Esophagus muscularis mucosa (tissue), 4 donors: ENCODE data around the gene ITPKB. TPM values are rescaled to one million over a fixed set of nuclear protein-coding genes. Genes with fewer than 3 reads are reported as not detected.

Experiments used
- DNase-seq: peaks from one replicate; pipeline ENCODE4 v3.0.0-alpha.2; 2017; ENCODE audit errors: extremely low spot score
- H3K27ac ChIP-seq, 4 donors: fragments of 200-600 bp; sonication (generic); replicated peaks in 1 of 4; 1 replicate in 3 of 4; 2 replicates in 1 of 4; pipeline ENCODE4 v1.5.1; 2016 to 2019; ENCODE audit warnings: mild to moderate bottlenecking in 1 of 4
- H3K27me3 ChIP-seq, 4 donors: fragments of 200-600 bp; sonication (generic); one replicate each; pipeline versions ENCODE4 v1.5.1 to v1.6.0; 2016 to 2019
- H3K36me3 ChIP-seq, 4 donors: fragments of 200-600 bp; sonication (generic); one replicate each; pipeline ENCODE4 v1.5.1; 2016 to 2019
- H3K4me1 ChIP-seq, 4 donors: fragments of 200-600 bp; sonication (generic); one replicate each; pipeline ENCODE4 v1.5.1; 2016 to 2019
- H3K4me3 ChIP-seq, 4 donors: fragments of 200-600 bp; sonication (generic); 1 replicate in 2 of 4; 2 replicates in 2 of 4; pipeline ENCODE4 v1.5.1; 2016 to 2019; ENCODE audit warnings: mild to moderate bottlenecking in 4 of 4, moderate library complexity in 1 of 4
- H3K9me3 ChIP-seq, 4 donors: fragments of 200-600 bp; sonication (generic); 1 replicate in 3 of 4; 2 replicates in 1 of 4; pipeline ENCODE4 v1.5.1; 2016 to 2019
- EP300 ChIP-seq: sonication (generic); formaldehyde crosslinking; IDR thresholded peaks from one replicate; pipeline ENCODE4 v1.6.1; 2017; ENCODE audit warnings: antibody characterized with exemption
- POLR2A ChIP-seq: fragments of 450-650 bp; IDR thresholded peaks from one replicate; pipeline ENCODE4 v1.6.1; 2017; ENCODE audit warnings: antibody characterized with exemption, moderate library complexity, mild to moderate bottlenecking, low read depth
- POLR2AphosphoS5 ChIP-seq, 2 donors: sonication (generic); formaldehyde crosslinking; IDR thresholded peaks; one replicate each; pipeline ENCODE4 v1.6.1; 2017; ENCODE audit warnings: antibody characterized with exemption in 2 of 2
- WGBS: methylation state at CpG from one replicate; pipeline ENCODE4 v1.1.5; 2018; 5-methylcytosine and 5-hydroxymethylcytosine counted together
- intact Hi-C: fragments of 100-400 bp; cut with DNase I; formaldehyde crosslinking; loops from one replicate; pipeline ENCODE4 v1.15.1; 2023
- total RNA-seq, 4 donors: library from RNA; depleted of rRNA; stranded (reverse); fragments of >200 nt; gene quantifications; one replicate each; pipeline versions ENCODE4 v1.1.0 to v1.2.1, GENCODE V29; 2016
- TF ChIP-seq, protein P1 (sequence below), 3 experiments: fragments of 200-600 bp in 2 of 3; fragments of 450-650 bp in 1 of 3; sonication (generic) in 2 of 3; IDR thresholded peaks; one replicate each; pipeline ENCODE4 v1.5.1; 2017 to 2019; ENCODE audit warnings: antibody characterized with exemption in 3 of 3, mild to moderate bottlenecking in 2 of 3, moderate library complexity in 1 of 3

The ITPKB gene
- total RNA-seq, 4 donors from 2014 or later, result 71.1 to 156 (median 116) TPM

DNA sequence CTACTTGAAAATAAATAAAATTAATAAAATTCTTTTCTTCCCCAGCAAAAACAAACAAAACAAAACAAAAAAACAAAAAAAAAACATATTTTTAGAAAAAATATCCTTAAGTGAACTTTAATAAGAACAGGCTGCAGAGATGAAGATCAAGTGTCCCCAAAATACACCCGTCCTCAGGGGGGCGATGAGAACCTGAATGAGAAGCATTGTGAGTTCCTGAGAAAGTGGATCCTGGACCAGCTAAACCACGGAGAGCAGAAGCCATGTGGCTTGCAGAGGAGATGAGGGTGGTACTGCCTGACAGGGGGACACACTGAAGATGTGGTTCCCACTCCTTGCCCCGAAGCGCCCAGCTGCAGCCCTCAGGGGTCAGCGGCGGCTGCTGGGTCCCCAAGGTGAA, 89.3 kb downstream of the ITPKB start:
- Histone ChIP-seq H3K27ac (no peak overlapping the region), H3K4me3 (no peak overlapping the region), H3K27me3 (no peaks in the 10 kb centered on the region), H3K36me3 (peaks cover 20 to 44% (median 35%) of the 10 kb centered on the region in 4 donors), H3K4me1 (peaks cover 28 to 34% (median 31%) of the 10 kb centered on the region in 4 donors), H3K9me3 (no peaks in the 10 kb centered on the region)
- intact Hi-C loops, result loop anchor here (5.0 kb wide), 2 partner anchors 48 to 88 kb away; partner anchors contain the start of gene ITPKB
- no peak for DNase-seq
- WGBS, result 37% methylated on average over 7 of the region's 7 CpGs
- TF ChIP-seq POLR2A (no peak), EP300 (no peak), POLR2AphosphoS5 (IDR thresholded peaks at IDR 0.05) (no peak)
- TF ChIP-seq, protein P1, sequence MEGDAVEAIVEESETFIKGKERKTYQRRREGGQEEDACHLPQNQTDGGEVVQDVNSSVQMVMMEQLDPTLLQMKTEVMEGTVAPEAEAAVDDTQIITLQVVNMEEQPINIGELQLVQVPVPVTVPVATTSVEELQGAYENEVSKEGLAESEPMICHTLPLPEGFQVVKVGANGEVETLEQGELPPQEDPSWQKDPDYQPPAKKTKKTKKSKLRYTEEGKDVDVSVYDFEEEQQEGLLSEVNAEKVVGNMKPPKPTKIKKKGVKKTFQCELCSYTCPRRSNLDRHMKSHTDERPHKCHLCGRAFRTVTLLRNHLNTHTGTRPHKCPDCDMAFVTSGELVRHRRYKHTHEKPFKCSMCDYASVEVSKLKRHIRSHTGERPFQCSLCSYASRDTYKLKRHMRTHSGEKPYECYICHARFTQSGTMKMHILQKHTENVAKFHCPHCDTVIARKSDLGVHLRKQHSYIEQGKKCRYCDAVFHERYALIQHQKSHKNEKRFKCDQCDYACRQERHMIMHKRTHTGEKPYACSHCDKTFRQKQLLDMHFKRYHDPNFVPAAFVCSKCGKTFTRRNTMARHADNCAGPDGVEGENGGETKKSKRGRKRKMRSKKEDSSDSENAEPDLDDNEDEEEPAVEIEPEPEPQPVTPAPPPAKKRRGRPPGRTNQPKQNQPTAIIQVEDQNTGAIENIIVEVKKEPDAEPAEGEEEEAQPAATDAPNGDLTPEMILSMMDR (IDR thresholded peaks at IDR 0.05), result peak in 2 of 3 experiments; percentile 38 to 48

DNA sequence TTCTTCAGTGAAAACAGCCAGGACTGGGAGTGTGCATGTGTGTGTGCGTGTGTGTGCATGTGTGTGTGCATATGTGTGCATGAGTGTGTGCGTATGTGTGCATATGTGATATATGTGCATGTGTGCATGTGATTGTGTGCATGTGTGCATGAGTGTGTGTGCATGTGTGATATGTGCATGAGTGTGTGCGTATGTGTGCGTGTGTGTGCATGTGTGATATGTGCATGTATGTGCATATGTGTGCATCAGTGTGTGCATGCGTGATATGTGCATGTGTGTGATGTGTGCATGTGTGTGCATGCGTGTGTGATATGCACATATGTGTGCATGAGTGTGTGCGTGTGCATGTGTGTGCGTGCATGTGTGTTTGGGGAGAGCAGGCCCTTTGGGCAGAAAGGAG, 89.8 kb downstream of the ITPKB start:
- Histone ChIP-seq H3K9me3 (no peaks in the 10 kb centered on the region), H3K36me3 (peaks cover 20 to 47% (median 38%) of the 10 kb centered on the region in 4 donors), H3K4me3 (no peak overlapping the region), H3K27ac (peak overlapping the region in 1 of 4 donors; percentile 87), H3K27me3 (no peaks in the 10 kb centered on the region), H3K4me1 (peaks cover 34 to 39% (median 37%) of the 10 kb centered on the region in 4 donors)
- 81% methylated on average over 8 of the region's 8 CpGs for WGBS
- TF ChIP-seq POLR2AphosphoS5 (IDR thresholded peaks at IDR 0.05) (no peak), EP300 (no peak), POLR2A (no peak)
- TF ChIP-seq, protein P1 (IDR thresholded peaks at IDR 0.05), result no peak
- DNase-seq, result no peak
- intact Hi-C loops, result no loop called here

DNA sequence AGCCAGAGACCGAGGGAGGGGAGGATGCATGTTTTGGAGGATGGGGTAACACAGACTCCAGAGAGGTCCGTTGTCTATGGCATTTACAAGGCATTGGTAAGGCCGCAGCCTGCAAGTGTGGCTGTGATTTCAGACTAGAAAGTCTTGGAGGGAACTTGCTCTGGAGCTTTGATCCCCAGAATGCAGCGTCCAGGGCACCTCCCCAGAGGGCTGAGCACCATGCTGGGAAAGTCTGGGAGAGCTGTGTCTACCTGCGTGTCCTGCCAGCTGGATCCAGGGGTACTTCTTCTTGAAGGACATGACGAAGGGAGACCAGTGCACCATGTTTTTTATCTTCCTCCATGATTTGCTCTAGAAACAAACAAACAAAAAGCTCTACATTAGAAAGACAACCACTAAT, 90.7 kb downstream of the ITPKB start:
- H3K27ac ChIP-seq, result peak overlapping the region in 1 of 4 donors; percentile 87

DNA sequence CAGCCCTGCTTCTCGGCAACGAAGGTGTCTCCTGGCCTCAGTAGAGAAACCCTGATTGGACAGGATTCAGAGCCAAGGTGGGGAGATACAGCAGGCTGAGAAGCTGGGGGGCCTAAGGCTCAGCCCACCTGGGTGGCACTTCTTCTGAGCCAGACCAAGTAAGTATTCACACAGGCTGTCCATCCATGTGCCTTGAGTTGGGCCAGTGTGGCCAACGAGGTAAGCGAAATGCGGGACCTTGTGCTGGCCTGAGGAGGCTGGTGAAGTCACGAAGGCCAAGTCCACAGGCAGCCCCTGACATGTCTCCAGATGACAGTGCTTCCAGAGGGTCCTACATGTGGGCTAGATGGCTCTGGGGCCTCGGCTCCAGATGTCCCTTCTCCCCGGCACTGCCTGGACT, 91.4 kb downstream of the ITPKB start:
- no peak for DNase-seq
- peaks cover 20 to 57% (median 44%) of the 10 kb centered on the region in 4 donors for H3K36me3 ChIP-seq
- 87% methylated on average over 7 of the region's 8 CpGs for WGBS
- no peaks in the 10 kb centered on the region for H3K27me3 ChIP-seq
- no peaks in the 10 kb centered on the region for H3K9me3 ChIP-seq
- TF ChIP-seq EP300, result no peak
- no peak for TF ChIP-seq POLR2AphosphoS5 (IDR thresholded peaks at IDR 0.05)
- TF ChIP-seq, protein P1 (IDR thresholded peaks at IDR 0.05), result no peak
- no peak for TF ChIP-seq POLR2A
- H3K4me3 ChIP-seq, result no peak overlapping the region
- intact Hi-C loops, result no loop called here
- peaks cover 44 to 54% (median 52%) of the 10 kb centered on the region in 4 donors for H3K4me1 ChIP-seq
- H3K27ac ChIP-seq, result peak overlapping the region in 1 of 4 donors; percentile 87

More for the DNA sequence above, 90.7 kb downstream of the ITPKB start:
- no peaks in the 10 kb centered on the region for H3K9me3 ChIP-seq
- 92% methylated on average over 5 of the region's 6 CpGs for WGBS
- H3K36me3 ChIP-seq, result peaks cover 20 to 55% (median 44%) of the 10 kb centered on the region in 4 donors
- no peak for TF ChIP-seq POLR2A
- TF ChIP-seq, protein P1 (IDR thresholded peaks at IDR 0.05), result no peak
- TF ChIP-seq POLR2AphosphoS5 (IDR thresholded peaks at IDR 0.05), result no peak
- TF ChIP-seq EP300, result no peak
- H3K27me3 ChIP-seq, result no peaks in the 10 kb centered on the region
- DNase-seq, result no peak
- intact Hi-C loops, result no loop called here
- peaks cover 39 to 47% (median 45%) of the 10 kb centered on the region in 4 donors for H3K4me1 ChIP-seq
- no peak overlapping the region for H3K4me3 ChIP-seq
